ENCODE data around the gene C18orf54. TPM values are rescaled to one million over a fixed set of nuclear protein-coding genes. Genes with fewer than 3 reads are reported as not detected.

The C18orf54 gene
- total and polyA plus RNA-seq, 9 of the 15 experiments (the other 6 are each of a cell fraction or from before 2014, with no cell fraction given) = 3.0 to 8.7 (median 4.3) TPM

GRCh38 chr18:54335638-54336173, 22.0 kb upstream of the C18orf54 start:
- no peak for DNase-seq (ENCODE audit: extremely low read depth in 1 of 4, low spot score in 3 of 4)
- Histone ChIP-seq H3K79me2 (ENCODE audit: control insufficient read depth, insufficient read depth, low read length) (no peaks in the 10 kb centered on the region), H3K27ac (ENCODE audit: extremely low read depth, low read depth, low read length) (no peak overlapping the region), H3K27me3 (ENCODE audit: control insufficient read depth in 2 of 2, insufficient read depth in 2 of 2, low read length in 2 of 2) (no peaks in the 10 kb centered on the region), H4K20me1 (replicated peaks; ENCODE audit: control insufficient read depth, insufficient read depth, low read length) (no peaks in the 10 kb centered on the region), H3K4me2 (ENCODE audit: insufficient read depth, low read length) (no peak overlapping the region), H3K36me3 (ENCODE audit: control insufficient read depth, insufficient read depth, low read length) (no peaks in the 10 kb centered on the region), H3K9me3 (replicated peaks; ENCODE audit: control insufficient read depth, insufficient read depth, low read depth, low read length) (no peaks in the 10 kb centered on the region), H3K4me1 (replicated peaks in 1 of 2; ENCODE audit: control insufficient read depth in 2 of 2, insufficient read depth in 2 of 2, low read length in 2 of 2) (no peaks in the 10 kb centered on the region), H3K9me1 (ENCODE audit: control insufficient read depth, insufficient read depth, low read length) (no peaks in the 10 kb centered on the region), H2AFZ (ENCODE audit: low read depth, low read length) (no peak overlapping the region), H3K9ac (ENCODE audit: insufficient read depth in 1 of 2, low read depth in 2 of 2, low read length in 2 of 2) (no peak overlapping the region), H3K4me3 (no peak overlapping the region)
- TF ChIP-seq PURB (CRISPR knock-in tag; IDR thresholded peaks at IDR 0.05; ENCODE audit: low read depth) = no peak
- TF ChIP-seq ERF (CRISPR knock-in tag; IDR thresholded peaks at IDR 0.05) = no peak
- no peak for TF ChIP-seq SLC30A9 (CRISPR knock-in tag; IDR thresholded peaks at IDR 0.05)
- no peak for TF ChIP-seq HLTF (IDR thresholded peaks at IDR 0.05)
- TF ChIP-seq RFX1 (IDR thresholded peaks at IDR 0.05) = no peak
- POLR2A ChIA-PET = no interaction called here
- 30% methylated on average over 2 of the region's 2 CpGs for WGBS (ENCODE audit: insufficient coverage, low coverage, missing lambda C conversion rate)
- FAIRE-seq = no peak
- in situ Hi-C loops (cut with MboI) = no loop called here
- no peak for ATAC-seq
- intact Hi-C loops (cut with micrococcal nuclease) = no loop called here
- no TSS peak for BruUV-seq (replicated peaks)
- CTCF ChIA-PET (ENCODE audit: low intra/inter-chr PET ratio) = no interaction called here

GRCh38 chr18:54338230-54338629, 19.5 kb upstream of the C18orf54 start:
- H3K4me3 ChIP-seq = no peak overlapping the region
- H3K4me2 ChIP-seq (ENCODE audit: insufficient read depth, low read length) = no peak overlapping the region
- no peaks in the 10 kb centered on the region for H3K9me1 ChIP-seq (ENCODE audit: control insufficient read depth, insufficient read depth, low read length)
- ChIA-PET POLR2A (no interaction called here), CTCF (ENCODE audit: low intra/inter-chr PET ratio) (no interaction called here)
- no peaks in the 10 kb centered on the region for H3K79me2 ChIP-seq (ENCODE audit: control insufficient read depth, insufficient read depth, low read length)
- H4K20me1 ChIP-seq (replicated peaks; ENCODE audit: control insufficient read depth, insufficient read depth, low read length) = no peaks in the 10 kb centered on the region
- DNase-seq (ENCODE audit: extremely low read depth in 1 of 4, low spot score in 3 of 4) (no peak), FAIRE-seq (no peak), ATAC-seq (no peak)
- in situ Hi-C loops (cut with MboI) (no loop called here), intact Hi-C loops (cut with micrococcal nuclease) (no loop called here)
- H3K9ac ChIP-seq (ENCODE audit: insufficient read depth in 1 of 2, low read depth in 2 of 2, low read length in 2 of 2) = no peak overlapping the region
- peak; percentile 50; the same call in 1 of the 2 replicates for TF ChIP-seq CBFA2T3 (IDR thresholded peaks at IDR 0.05)
- TF ChIP-seq IFI16 (CRISPR knock-in tag; IDR thresholded peaks at IDR 0.05) = no peak
- TF ChIP-seq BRCA1 (IDR thresholded peaks at IDR 0.05) = no peak
- no peak for TF ChIP-seq BRCA1 (CRISPR knock-in tag; IDR thresholded peaks at IDR 0.05)
- no peaks in the 10 kb centered on the region for H3K9me3 ChIP-seq (replicated peaks; ENCODE audit: control insufficient read depth, insufficient read depth, low read depth, low read length)
- no TSS peak for BruUV-seq (replicated peaks)
- 1% methylated on average over 4 of the region's 4 CpGs for WGBS (ENCODE audit: insufficient coverage, low coverage, missing lambda C conversion rate)
- H3K36me3 ChIP-seq (ENCODE audit: control insufficient read depth, insufficient read depth, low read length) = no peaks in the 10 kb centered on the region
- no peaks in the 10 kb centered on the region for H3K27me3 ChIP-seq (ENCODE audit: control insufficient read depth in 2 of 2, insufficient read depth in 2 of 2, low read length in 2 of 2)
- no peak overlapping the region for H2AFZ ChIP-seq (ENCODE audit: low read depth, low read length)
- no peaks in the 10 kb centered on the region for H3K4me1 ChIP-seq (replicated peaks in 1 of 2; ENCODE audit: control insufficient read depth in 2 of 2, insufficient read depth in 2 of 2, low read length in 2 of 2)
- no peak overlapping the region for H3K27ac ChIP-seq (ENCODE audit: extremely low read depth, low read depth, low read length)

Data from K562 (cell line).